Activated T-helper 2 cell treated with anti-CD3 and anti-CD28 coated beads, Interferon-gamma antibody, Interleukin-2, Interleukin-4, amounts not matched to agents 10 μg/mL and 5 μg/mL and 100 μg/mL, durations not matched to agents 14 hours and 24 hours and 36 hours (primary cell): Measurements from ENCODE around the gene NDUFS4. TPM values are rescaled to one million over a fixed set of nuclear protein-coding genes. Genes with fewer than 3 reads are reported as not detected.

ENCODE experiments used
- DNase-seq: peaks from one replicate; pipeline ENCODE4 v3.0.0; 2021; ENCODE audit warnings: low spot score
- H3K27ac Mint-ChIP-seq: one replicate; pipeline ENCODE4 v1.8.0; 2021; ENCODE audit warnings: mixed read lengths
- H3K27me3 Mint-ChIP-seq: one replicate; pipeline ENCODE4 v1.8.0; 2021; ENCODE audit warnings: low read depth, mixed read lengths
- H3K36me3 Mint-ChIP-seq: one replicate; pipeline ENCODE4 v1.8.0; 2021; ENCODE audit warnings: low read depth, mixed read lengths
- H3K4me1 Mint-ChIP-seq: one replicate; pipeline ENCODE4 v1.8.0; 2021; ENCODE audit warnings: low read depth, mixed read lengths
- H3K4me3 Mint-ChIP-seq: one replicate; pipeline ENCODE4 v1.8.0; 2021; ENCODE audit warnings: low read depth, mild to moderate bottlenecking, moderate library complexity, mixed read lengths
- H3K9me3 Mint-ChIP-seq: one replicate; pipeline ENCODE4 v1.8.0; 2021; ENCODE audit warnings: mixed read lengths
- intact Hi-C: fragments of 100-400 bp; cut with micrococcal nuclease; formaldehyde crosslinking; loops from one replicate; pipeline ENCODE4 v1.15.1; 2023
- total RNA-seq: library from RNA; stranded (reverse); gene quantifications from 2 replicates; pipeline ENCODE4 v1.2.3, GENCODE V29; 2022

Gene NDUFS4
- total RNA-seq, 1 donor from 2014 or later = 54.1 TPM

- Mint-ChIP-seq H3K4me1 (no peaks in the 10 kb centered on the region), H3K27me3 (peaks cover 26% of the 10 kb centered on the region), H3K36me3 (no peaks in the 10 kb centered on the region), H3K4me3 (no peak overlapping the region), H3K9me3 (no peaks in the 10 kb centered on the region), H3K27ac (no peak overlapping the region)
- intact Hi-C loops = no loop called here
- DNase-seq = no peak
Measured at GRCh38 chr5:53552561-53552960, 7.9 kb upstream of the NDUFS4 start.

DNA sequence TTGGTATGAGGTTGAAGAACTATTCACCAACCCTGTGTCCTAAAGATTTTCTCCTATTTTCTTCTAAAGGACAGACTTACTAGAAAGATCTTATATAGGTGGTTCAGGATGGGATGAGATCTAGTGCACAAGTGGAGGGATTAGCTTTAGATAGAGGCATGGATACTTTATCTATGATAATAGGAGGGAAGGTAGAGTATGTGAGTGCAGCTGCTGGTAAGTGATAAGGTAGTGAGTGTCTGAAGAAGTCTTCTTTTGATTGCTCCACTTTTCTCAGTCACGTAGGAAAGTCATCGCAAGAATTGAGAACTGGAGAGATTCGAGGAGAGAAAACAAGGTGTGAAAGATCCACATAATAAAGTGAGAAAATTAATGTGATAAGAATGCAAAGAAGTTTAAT is 6.0 kb upstream of the NDUFS4 start:
- no peak for DNase-seq
- H3K9me3 Mint-ChIP-seq = peaks cover 11% of the 10 kb centered on the region
- no peaks in the 10 kb centered on the region for H3K4me1 Mint-ChIP-seq
- peaks cover 6% of the 10 kb centered on the region for H3K36me3 Mint-ChIP-seq
- intact Hi-C loops = no loop called here
- H3K27ac Mint-ChIP-seq = no peak overlapping the region
- H3K4me3 Mint-ChIP-seq = no peak overlapping the region
- peaks cover 28% of the 10 kb centered on the region for H3K27me3 Mint-ChIP-seq

DNA sequence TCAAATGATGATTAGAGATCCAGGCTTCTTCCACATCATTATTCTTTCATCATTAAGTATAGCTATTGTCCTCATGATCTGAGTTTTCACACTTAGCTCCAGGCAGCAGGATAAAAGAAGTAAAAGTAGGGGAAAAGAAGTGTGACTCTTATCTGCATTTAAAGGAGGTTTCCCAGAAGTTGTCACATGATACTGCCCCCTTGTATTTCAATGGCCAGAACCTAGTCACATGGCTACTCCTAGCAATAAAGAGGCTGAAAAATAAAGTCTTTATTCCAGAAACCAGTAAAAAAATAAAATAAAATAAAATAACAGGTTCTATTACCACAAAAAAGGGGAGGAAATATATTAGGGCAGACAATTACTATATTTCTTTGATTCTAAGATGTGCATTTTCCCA is 5.3 kb upstream of the NDUFS4 start:
- peaks cover 6% of the 10 kb centered on the region for H3K36me3 Mint-ChIP-seq
- no peak overlapping the region for H3K4me3 Mint-ChIP-seq
- peaks cover 28% of the 10 kb centered on the region for H3K27me3 Mint-ChIP-seq
- intact Hi-C loops = no loop called here
- no peak for DNase-seq
- peaks cover 14% of the 10 kb centered on the region for H3K9me3 Mint-ChIP-seq
- H3K4me1 Mint-ChIP-seq = no peaks in the 10 kb centered on the region
- H3K27ac Mint-ChIP-seq = no peak overlapping the region

DNA sequence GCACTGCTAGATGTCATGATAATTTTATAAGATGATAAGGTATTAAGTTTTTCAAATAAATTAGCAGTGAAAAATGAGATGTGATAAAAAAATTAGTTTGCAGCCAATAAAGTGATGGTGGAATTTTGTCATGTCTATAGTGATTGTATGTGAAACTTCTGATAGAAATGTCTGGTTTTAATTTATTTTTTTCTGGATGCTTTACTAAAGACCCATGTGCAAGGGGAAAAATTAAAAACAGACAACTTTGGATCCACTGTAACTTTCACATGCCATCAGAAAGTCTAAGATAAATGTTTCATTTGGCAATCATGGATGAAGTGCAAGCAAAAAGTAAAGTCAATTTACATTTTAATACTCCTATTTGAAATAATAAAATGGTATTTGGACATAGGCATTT is 4.4 kb upstream of the NDUFS4 start:
- peaks cover 28% of the 10 kb centered on the region for H3K27me3 Mint-ChIP-seq
- no peak overlapping the region for H3K4me3 Mint-ChIP-seq
- peaks cover 6% of the 10 kb centered on the region for H3K36me3 Mint-ChIP-seq
- peaks cover 14% of the 10 kb centered on the region for H3K9me3 Mint-ChIP-seq
- H3K4me1 Mint-ChIP-seq = peaks cover 3% of the 10 kb centered on the region
- DNase-seq = no peak
- intact Hi-C loops = no loop called here
- H3K27ac Mint-ChIP-seq = no peak overlapping the region

DNA sequence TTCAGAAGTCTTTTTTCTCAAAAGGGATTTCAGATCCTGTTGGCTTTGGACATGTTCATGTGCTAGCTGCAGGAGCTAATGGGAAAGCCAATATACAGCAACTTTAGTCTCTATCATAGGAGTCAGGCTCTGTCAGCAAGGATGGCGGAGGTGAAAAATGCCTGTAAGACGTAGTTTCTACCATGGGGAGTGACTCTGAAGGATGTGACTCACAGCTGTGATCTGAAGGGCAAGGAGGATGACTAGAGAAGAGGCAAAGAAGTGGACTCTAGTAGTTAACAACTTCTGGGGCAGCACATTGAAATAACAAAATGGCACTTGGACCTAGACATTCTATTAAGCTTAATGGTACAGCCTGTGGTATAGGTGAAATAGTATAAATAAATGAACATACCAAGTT is 3.1 kb upstream of the NDUFS4 start:
- H3K9me3 Mint-ChIP-seq = peaks cover 14% of the 10 kb centered on the region
- peaks cover 6% of the 10 kb centered on the region for H3K36me3 Mint-ChIP-seq
- H3K27me3 Mint-ChIP-seq = peaks cover 27% of the 10 kb centered on the region
- peaks cover 8% of the 10 kb centered on the region for H3K4me1 Mint-ChIP-seq
- no peak overlapping the region for H3K27ac Mint-ChIP-seq
- DNase-seq = no peak
- no peak overlapping the region for H3K4me3 Mint-ChIP-seq
- intact Hi-C loops = no loop called here

GRCh38 chr5:53558966-53559365 is 1.5 kb upstream of the NDUFS4 start:
- Mint-ChIP-seq H3K27me3 (peaks cover 25% of the 10 kb centered on the region), H3K9me3 (peaks cover 14% of the 10 kb centered on the region), H3K27ac (no peak overlapping the region), H3K36me3 (peaks cover 6% of the 10 kb centered on the region), H3K4me3 (no peak overlapping the region), H3K4me1 (peaks cover 9% of the 10 kb centered on the region)
- DNase-seq = no peak
- intact Hi-C loops = no loop called here

DNA sequence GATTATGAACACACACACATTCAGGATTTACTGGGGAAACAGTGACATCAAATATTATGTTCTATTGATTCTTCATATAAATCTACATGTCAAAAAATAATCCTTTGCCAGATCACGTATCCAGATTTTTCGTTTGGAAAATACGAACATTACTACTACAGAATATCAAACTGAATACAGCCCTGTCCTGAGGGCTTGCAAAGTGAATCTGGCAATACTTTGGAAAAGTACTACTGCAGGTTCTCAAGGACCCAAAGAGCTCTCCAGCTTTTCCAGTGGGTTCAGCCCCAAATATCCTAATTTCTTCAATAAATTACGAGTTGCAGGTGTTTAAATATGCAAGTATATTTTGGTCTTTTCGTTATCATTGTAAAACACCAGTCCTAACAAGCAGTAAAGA is 411 bp upstream of the NDUFS4 start:
- Mint-ChIP-seq H3K27me3 (peaks cover 18% of the 10 kb centered on the region), H3K36me3 (peaks cover 6% of the 10 kb centered on the region), H3K4me1 (peaks cover 12% of the 10 kb centered on the region), H3K27ac (no peak overlapping the region), H3K9me3 (peaks cover 14% of the 10 kb centered on the region), H3K4me3 (peak overlapping the region; percentile 93)
- intact Hi-C loops = loop anchor here (2.0 kb wide), 1 partner anchor 77 kb away; no protein-coding TSS in a partner anchor
- no peak for DNase-seq

DNA sequence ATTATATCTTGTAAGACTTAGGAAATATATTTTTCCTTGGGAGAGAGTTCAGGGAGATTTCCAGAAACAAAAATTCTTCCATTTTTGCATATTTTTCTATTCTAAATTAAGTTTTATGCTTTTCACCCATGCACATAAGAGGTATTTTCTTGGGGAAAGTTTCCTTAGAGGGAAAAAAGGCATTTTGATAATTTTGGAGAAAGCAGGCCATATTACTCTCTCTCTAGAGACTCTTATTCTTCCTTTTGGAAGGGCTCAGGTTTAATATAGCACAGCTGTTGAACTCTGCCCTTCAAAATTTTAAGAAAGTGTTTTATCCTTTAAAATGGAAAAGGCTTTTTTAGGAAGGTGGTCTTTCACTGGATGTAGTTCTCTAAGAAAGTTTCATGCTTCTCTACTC is 8.0 kb downstream of the NDUFS4 start:
- intact Hi-C loops = no loop called here
- no peak overlapping the region for H3K4me3 Mint-ChIP-seq
- H3K36me3 Mint-ChIP-seq = no peaks in the 10 kb centered on the region
- no peaks in the 10 kb centered on the region for H3K9me3 Mint-ChIP-seq
- DNase-seq = no peak
- H3K27ac Mint-ChIP-seq = no peak overlapping the region
- H3K27me3 Mint-ChIP-seq = no peaks in the 10 kb centered on the region
- H3K4me1 Mint-ChIP-seq = peaks cover 7% of the 10 kb centered on the region

DNA sequence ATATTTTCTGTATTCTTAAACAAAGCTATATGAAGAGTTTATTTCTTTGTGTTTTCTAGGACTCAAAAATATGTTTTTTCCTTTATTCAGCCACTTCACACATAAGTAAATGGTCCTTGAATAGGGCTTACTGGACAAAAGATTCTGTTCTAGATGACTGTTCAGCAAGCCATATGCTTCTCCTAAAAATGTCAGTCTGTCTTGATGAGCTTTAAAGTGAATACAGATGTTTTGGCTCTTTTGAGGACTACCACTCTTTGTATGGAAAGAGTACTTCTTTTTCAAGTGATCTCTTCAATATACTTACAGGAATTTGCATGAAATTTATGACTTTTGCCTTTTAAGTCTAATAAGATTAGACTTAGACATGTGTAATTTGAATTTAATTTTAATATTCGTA is 8.4 kb downstream of the NDUFS4 start:
- Mint-ChIP-seq H3K9me3 (no peaks in the 10 kb centered on the region), H3K4me3 (no peak overlapping the region), H3K4me1 (peaks cover 7% of the 10 kb centered on the region), H3K27me3 (no peaks in the 10 kb centered on the region), H3K27ac (no peak overlapping the region), H3K36me3 (no peaks in the 10 kb centered on the region)
- intact Hi-C loops = no loop called here
- no peak for DNase-seq

DNA sequence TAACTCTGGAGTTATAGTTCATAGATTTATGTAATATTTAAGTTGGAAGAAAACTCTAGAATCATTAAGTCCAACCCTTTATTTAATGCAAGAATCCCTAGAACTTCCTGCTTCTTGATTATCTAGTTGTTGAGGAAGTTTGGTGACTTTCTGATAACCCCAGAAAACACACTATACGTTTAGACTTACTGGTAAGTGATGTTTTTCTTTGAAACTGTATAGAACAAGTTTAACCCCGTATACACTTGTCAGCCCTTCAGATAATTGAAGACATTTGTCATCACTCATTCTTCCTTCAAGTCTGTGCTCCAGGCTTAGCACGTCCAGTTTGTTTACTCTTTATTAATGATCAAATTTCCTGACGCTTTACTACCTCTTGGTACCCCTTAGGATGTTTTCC is 9.0 kb downstream of the NDUFS4 start:
- DNase-seq = no peak
- no peak overlapping the region for H3K27ac Mint-ChIP-seq
- intact Hi-C loops = no loop called here
- H3K4me3 Mint-ChIP-seq = no peak overlapping the region
- peaks cover 4% of the 10 kb centered on the region for H3K4me1 Mint-ChIP-seq
- no peaks in the 10 kb centered on the region for H3K36me3 Mint-ChIP-seq
- H3K27me3 Mint-ChIP-seq = no peaks in the 10 kb centered on the region
- no peaks in the 10 kb centered on the region for H3K9me3 Mint-ChIP-seq

DNA sequence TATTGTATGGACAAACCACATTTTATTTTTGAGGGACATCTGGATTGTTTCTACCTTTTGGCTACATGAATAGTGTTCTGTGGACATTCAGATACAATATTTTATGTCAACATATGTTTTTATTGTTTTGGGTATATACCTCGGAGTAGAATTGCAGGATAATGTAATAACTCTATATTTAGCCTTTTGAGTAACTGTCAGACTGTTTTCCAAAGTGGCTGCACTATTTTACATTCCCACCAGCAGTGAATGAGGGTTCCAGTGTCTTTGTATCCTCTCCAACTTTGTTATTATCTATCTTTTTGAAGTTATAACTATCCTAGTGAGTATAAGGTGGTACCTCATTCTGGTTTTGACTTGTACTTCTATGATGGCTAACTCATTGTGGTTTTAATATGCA is 11.0 kb downstream of the NDUFS4 start:
- Mint-ChIP-seq H3K4me1 (peaks cover 4% of the 10 kb centered on the region), H3K4me3 (no peak overlapping the region), H3K27ac (no peak overlapping the region), H3K9me3 (no peaks in the 10 kb centered on the region), H3K27me3 (no peaks in the 10 kb centered on the region), H3K36me3 (no peaks in the 10 kb centered on the region)
- no peak for DNase-seq
- intact Hi-C loops = no loop called here

- Mint-ChIP-seq H3K4me3 (no peak overlapping the region), H3K9me3 (no peaks in the 10 kb centered on the region), H3K4me1 (peaks cover 2% of the 10 kb centered on the region), H3K27me3 (no peaks in the 10 kb centered on the region), H3K27ac (no peak overlapping the region), H3K36me3 (no peaks in the 10 kb centered on the region)
- intact Hi-C loops = no loop called here
- DNase-seq = no peak
Measured at GRCh38 chr5:53575101-53575500, 14.7 kb downstream of the NDUFS4 start.

DNA sequence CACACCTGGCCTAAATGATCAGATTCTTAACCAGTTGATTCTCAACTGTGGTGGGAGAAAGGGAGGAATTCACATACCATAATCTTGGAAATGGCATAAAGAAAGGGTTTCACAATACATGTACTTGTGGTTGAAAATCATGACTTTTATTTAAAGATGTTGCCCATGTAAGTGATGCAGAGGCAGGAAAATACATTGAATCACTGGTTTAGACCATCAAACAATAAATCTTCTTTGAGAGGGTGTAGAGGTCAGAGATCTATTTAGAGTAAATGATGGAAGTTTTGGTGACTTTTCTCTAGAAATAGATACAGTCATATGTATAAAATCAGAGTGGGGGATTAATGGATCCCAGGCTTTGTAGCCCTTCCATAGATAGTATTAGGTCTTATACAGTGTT is 15.4 kb downstream of the NDUFS4 start:
- intact Hi-C loops = no loop called here
- DNase-seq = no peak
- Mint-ChIP-seq H3K27me3 (no peaks in the 10 kb centered on the region), H3K4me1 (peaks cover 2% of the 10 kb centered on the region), H3K4me3 (no peak overlapping the region), H3K36me3 (no peaks in the 10 kb centered on the region), H3K9me3 (no peaks in the 10 kb centered on the region), H3K27ac (no peak overlapping the region)

DNA sequence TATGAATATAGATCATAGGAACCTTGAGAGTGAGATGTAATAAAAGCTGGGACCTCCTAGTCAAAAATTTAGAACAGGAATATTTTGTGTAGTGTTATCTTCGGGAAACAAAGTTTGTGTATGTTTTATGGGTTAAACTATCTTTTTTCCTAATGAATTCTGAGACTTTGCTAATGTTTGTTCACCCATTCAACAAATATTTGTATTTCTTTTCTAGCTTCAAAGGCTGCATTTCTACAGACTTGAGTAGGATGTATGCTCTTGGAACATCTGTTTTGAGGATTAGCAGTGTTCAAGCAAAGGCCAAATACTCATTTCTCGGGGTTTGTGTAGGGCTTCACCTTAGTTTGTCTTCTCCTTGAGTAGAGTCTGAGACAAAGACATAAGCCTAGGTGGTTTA is 16.2 kb downstream of the NDUFS4 start:
- Mint-ChIP-seq H3K27ac (no peak overlapping the region), H3K27me3 (no peaks in the 10 kb centered on the region), H3K4me3 (no peak overlapping the region), H3K36me3 (no peaks in the 10 kb centered on the region), H3K4me1 (peaks cover 2% of the 10 kb centered on the region), H3K9me3 (no peaks in the 10 kb centered on the region)
- DNase-seq = no peak
- intact Hi-C loops = no loop called here
